ENCODE measurements around the gene SEC61A2.

SEC61A2 gene

DNA sequence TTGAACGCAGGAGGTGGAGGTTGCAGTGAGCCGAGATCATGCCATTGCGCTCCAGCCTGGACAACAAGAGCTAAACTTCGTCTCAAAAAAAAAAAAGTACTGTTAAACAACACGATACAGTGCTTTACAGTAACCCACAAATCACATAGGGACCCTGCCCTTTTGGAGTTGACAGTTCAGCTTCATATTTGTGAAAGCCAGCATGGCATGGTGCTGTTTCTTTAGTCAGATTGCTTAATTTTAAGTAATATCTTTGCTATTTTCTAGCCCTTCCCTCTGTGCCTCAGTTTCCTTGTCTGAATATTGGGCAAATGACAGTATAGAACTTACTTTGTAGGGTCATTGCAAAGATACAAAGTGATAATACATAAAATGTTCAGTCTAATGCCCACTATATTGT lies 71.4 kb downstream of the SEC61A2 start:
- DNase-seq, result no peak

DNA sequence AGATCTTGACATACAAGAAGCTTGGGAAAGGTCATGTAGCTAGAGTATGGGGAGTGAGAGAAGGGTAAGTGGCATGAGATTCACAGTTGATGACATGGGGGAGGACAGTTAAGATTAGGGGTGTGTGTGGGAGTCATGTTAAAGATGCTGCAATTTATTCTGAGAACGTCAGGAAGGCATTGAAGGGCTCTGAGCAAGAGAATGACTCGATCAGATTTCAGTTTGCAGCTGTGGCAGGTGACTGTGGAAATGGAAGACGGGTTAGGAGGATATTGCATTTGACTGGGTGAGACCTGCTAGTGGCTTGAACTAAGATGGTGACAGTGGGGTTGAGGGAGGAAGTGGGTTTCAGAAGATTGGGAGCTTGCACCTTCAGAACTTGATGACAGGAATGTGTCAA lies 72.1 kb downstream of the SEC61A2 start:
- no peak for DNase-seq

DNA sequence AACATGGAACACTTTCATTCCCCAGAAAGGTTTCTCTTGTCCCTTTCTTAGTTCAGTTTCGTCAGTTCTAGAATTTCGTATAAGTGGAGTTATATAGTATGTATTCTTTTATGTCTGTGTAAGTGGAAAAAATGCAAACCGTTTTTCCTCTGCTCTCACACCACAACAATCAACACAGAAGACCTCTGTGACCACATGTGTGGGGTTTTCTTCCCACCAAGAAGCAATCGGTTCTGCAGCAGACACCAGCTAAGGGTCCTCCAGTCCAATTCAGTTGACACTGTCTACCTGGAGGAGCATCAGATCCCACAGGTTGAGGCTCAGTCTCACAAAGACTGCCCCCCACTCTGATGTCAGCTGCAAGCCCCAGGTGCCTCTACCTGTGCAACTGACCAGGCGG lies 72.7 kb downstream of the SEC61A2 start:
- DNase-seq, result no peak

DNA sequence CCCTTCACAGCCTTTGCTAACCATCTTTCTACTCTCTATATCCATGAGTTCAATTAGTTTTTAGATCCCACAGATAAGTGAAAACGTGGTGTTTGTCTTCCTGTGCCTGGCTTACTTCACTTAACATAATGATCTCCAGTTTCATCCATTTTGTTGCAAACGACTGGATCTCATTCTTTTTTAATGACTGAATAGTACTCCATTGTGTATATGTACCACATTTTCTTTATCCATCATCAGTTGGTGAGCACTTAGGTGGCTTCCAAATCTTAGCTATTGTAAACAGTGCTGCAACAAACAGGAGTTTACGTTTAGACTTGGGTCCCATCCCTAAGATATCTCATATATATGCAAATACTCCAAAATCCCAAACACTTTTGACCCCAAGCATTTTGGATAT lies 75.6 kb downstream of the SEC61A2 start:
- DNase-seq, result no peak

DNA sequence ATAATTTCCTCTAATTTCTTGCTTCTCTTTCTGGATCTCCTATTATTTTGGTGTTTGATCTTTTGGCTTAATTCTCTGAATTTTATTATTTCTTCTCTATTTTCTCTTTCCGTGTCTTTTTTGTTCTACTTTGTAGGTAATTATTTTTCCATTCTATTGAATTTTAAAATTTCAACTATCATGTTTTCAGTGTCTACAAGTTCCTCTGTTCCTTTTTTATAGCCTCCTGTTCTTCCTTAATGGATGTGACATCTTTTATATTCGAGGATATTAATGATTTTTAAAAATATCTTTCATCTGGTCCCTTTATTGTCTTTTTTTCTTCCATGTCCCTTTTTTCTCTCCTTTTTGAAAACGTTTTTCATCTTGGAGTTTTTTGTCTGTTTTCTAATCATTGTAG lies 77.6 kb downstream of the SEC61A2 start:
- no peak for DNase-seq

DNA sequence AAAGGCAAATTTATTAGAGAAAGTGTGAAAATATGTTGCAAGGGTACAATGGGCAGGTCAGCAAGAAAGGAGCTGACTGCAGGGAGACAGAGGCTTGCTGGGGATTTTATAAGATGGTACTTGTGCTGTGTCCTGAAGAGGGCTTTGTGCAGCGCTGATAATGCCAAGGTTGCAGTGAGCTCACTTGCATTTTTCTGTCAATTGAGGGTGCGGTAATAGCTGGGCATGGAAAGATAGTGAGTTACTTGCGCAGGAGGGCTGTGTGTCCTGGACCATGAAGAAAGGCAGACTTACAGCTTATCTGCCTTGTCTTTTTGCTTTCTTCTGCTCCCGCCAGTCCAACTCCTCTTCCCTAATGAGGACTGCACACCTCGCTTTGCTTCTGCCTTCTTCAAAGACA lies 79.0 kb downstream of the SEC61A2 start:
- no peak for DNase-seq

DNA sequence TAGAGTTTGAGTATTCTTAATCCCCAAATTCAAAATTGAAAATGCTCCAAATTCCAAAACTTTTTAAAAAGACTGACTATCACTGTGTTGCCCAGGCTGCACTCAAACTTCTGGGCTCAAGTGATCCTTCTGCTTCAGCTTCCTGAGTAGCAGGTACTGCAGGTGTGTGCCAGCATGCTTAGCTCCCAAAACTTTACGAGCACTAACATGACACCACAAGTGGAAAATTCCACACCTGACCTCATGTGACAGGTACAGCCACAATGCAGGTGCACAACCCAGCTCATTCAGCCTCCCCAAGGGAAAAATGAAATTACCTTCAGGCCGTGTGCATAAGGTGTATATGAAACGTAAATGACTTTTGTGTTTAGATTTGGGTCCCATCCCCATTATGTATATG lies 83.0 kb downstream of the SEC61A2 start:
- DNase-seq, result no peak

DNA sequence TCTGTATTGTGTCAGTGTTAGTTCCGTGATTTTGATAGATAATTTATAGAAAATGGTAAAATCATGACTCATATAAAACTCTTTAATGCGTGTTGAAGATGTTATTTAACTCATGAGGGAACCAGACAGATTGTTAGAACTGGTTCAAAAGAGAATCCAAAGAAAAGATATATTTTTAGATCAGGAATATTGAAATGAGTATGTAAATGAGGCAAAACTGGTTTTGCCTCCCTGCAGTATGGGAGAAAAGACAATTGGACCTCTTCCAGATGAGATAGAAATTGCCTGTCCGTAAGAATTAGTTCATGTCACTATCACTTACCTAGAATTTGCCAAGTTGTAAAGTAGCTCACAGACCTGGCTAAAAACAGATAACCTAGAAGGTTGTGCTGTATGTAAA lies 84.1 kb downstream of the SEC61A2 start:
- no peak for DNase-seq

DNA sequence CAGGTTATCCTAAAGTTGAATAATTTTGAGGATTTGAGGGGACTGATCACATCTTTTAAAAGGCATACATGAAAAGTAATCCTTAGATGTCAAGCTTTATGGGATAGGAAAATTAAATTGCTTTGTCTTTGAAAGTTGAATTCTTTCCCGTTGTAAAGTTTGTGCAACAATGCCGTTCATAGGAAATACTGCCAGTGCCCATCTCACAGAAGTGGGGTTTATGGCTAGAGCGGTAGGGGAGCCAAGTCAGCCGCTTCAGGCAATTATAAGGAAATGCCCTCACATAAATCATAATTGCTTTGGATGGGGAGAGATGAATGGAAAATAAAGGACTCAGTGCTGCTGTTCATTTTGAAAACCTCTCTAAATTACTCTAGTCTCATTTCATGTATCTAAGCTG lies 84.6 kb downstream of the SEC61A2 start:
- DNase-seq, result no peak

DNA sequence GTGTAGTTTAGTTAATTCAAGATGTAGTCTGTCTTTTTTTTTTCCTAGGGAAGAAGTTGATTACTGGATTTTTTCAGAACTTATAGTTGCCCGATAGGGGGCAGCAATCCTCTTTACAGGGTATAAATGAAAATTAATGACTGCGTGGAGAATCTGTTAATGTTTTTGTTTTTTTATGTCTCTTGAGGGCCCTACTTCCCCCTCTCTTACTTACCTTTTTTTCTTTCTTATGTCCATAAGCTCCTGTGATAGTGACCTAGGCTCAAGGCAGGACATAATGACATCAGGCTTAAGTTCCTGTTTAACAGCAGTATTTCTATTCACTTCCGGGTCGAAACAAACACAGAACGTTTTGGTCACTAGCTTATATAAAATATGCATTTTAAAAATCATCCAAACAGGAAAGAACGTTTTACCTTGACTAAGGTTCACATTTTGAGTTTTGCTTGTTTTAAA lies 85.3 kb downstream of the SEC61A2 start:
- no peak for DNase-seq
